Measurements from ENCODE around the gene ATXN10.

Gene ATXN10

GRCh38 chr22:45885171-45885840 is 213.7 kb downstream of the ATXN10 start:
- FAIRE-seq, result no peak
- TF ChIP-seq CTCF (IDR thresholded peaks at IDR 0.05; ENCODE audit: insufficient read depth, missing control alignments), result no peak
- DNase-seq (ENCODE audit: insufficient read length, low spot score), result no peak

- FAIRE-seq (no peak), DNase-seq (ENCODE audit: insufficient read length, low spot score) (no peak)
- TF ChIP-seq CTCF (IDR thresholded peaks at IDR 0.05; ENCODE audit: insufficient read depth, missing control alignments), result no peak
These were observed 214.3 kb downstream of the ATXN10 start for GRCh38 chr22:45885941-45886395.

- FAIRE-seq (no peak), DNase-seq (ENCODE audit: insufficient read length, low spot score) (no peak)
- TF ChIP-seq CTCF (IDR thresholded peaks at IDR 0.05; ENCODE audit: insufficient read depth, missing control alignments), result no peak
These were observed 214.9 kb downstream of the ATXN10 start for GRCh38 chr22:45886540-45886939.

GRCh38 chr22:45887202-45888131 is 215.8 kb downstream of the ATXN10 start:
- no peak for TF ChIP-seq CTCF (IDR thresholded peaks at IDR 0.05; ENCODE audit: insufficient read depth, missing control alignments)
- no peak for FAIRE-seq
- no peak for DNase-seq (ENCODE audit: insufficient read length, low spot score)

GRCh38 chr22:45888221-45889092 is 216.8 kb downstream of the ATXN10 start:
- no peak for FAIRE-seq
- TF ChIP-seq CTCF (IDR thresholded peaks at IDR 0.05; ENCODE audit: insufficient read depth, missing control alignments), result no peak
- no peak for DNase-seq (ENCODE audit: insufficient read length, low spot score)

GRCh38 chr22:45889093-45889538 is 217.5 kb downstream of the ATXN10 start:
- FAIRE-seq (no peak), DNase-seq (ENCODE audit: insufficient read length, low spot score) (no peak)
- no peak for TF ChIP-seq CTCF (IDR thresholded peaks at IDR 0.05; ENCODE audit: insufficient read depth, missing control alignments)

Data from D721Med (cell line).